Karpas-422 (cell line): ENCODE measurements around the gene ATF4. TPM values are rescaled to one million over a fixed set of nuclear protein-coding genes. Genes with fewer than 3 reads are reported as not detected.

Experiments
- total RNA-seq: library from RNA; depleted of rRNA; stranded (reverse); fragments of >200 nt; shearing (Covaris generic); gene quantifications from 2 replicates; pipeline ENCODE4 v1.2.3, GENCODE V29; 2014; ENCODE audit warnings: low replicate concordance; rRNA removed

Gene ATF4
- total RNA-seq, 1 experiment from 2014 or later, result 543 TPM

Other genes starting within 250 kb of the ATF4 start
- 1,770 and 3,552 TPM in 2 replicates for gene RPL3, start 200.9 kb upstream of the ATF4 start, total RNA-seq
- 37.2 and 47.7 TPM in 2 replicates for gene SYNGR1, start 170.6 kb upstream of the ATF4 start, total RNA-seq
- 11.0 and 15.9 TPM in 2 replicates for gene TAB1, start 120.8 kb upstream of the ATF4 start, total RNA-seq
- 34.8 and 52.7 TPM in 2 replicates for gene MGAT3, start 63.5 kb upstream of the ATF4 start, total RNA-seq
- gene MIEF1, start 18.3 kb upstream of the ATF4 start, total RNA-seq, result 23.2 and 25.0 TPM in 2 replicates
- 91.1 and 198 TPM in 2 replicates for gene RPS19BP1, start 12.2 kb downstream of the ATF4 start, total RNA-seq
- gene CACNA1I, start 50.2 kb downstream of the ATF4 start, total RNA-seq, result not detected in 2 replicates